Loucy (cell line): ENCODE results near the gene CDH20.

Experiments used
- H2AFZ ChIP-seq: fragments of 200-600 bp; sonication (generic); 2 replicates; pipeline ENCODE4 v1.6.0; 2016; ENCODE audit warnings: antibody characterized with exemption, mild to moderate bottlenecking, low read length, moderate library complexity
- H3F3A ChIP-seq: fragments of 200-600 bp; 2 replicates; pipeline ENCODE4 v1.6.0; 2016; ENCODE audit warnings: antibody characterized with exemption, low read depth, mild to moderate bottlenecking
- H3K27me3 ChIP-seq: fragments of 200-600 bp; sonication (generic); 2 replicates; pipeline ENCODE4 v1.6.1; 2014; ENCODE audit warnings: low read length, mild to moderate bottlenecking; ENCODE audit not compliant: insufficient read depth, poor library complexity, severe bottlenecking
- H3K36me3 ChIP-seq: fragments of 200-600 bp; sonication (generic); 2 replicates; pipeline ENCODE4 v1.6.1; 2016; ENCODE audit warnings: low read length; ENCODE audit not compliant: insufficient read depth
- H3K4me1 ChIP-seq: fragments of 200-600 bp; sonication (generic); 2 replicates; pipeline ENCODE4 v1.5.1; 2014; ENCODE audit warnings: low read length, mild to moderate bottlenecking; ENCODE audit not compliant: insufficient read depth, poor library complexity, severe bottlenecking
- H3K4me2 ChIP-seq: fragments of 200-600 bp; sonication (generic); 2 replicates; pipeline ENCODE4 v1.6.0; 2014; ENCODE audit warnings: antibody characterized with exemption, low read length, low read depth, mild to moderate bottlenecking; ENCODE audit not compliant: poor library complexity, severe bottlenecking
- H3K4me3 ChIP-seq: fragments of 200-600 bp; sonication (generic); 2 replicates; pipeline ENCODE4 v1.5.1; 2014; ENCODE audit warnings: low read length, mild to moderate bottlenecking, mixed read lengths; ENCODE audit not compliant: poor library complexity, severe bottlenecking
- H3K79me2 ChIP-seq: fragments of 200-600 bp; sonication (generic); 2 replicates; pipeline ENCODE4 v1.6.1; 2014; ENCODE audit warnings: low read length; ENCODE audit not compliant: insufficient read depth
- H3K9ac ChIP-seq: fragments of 200-600 bp; sonication (generic); 2 replicates; pipeline ENCODE4 v1.6.0; 2014; ENCODE audit warnings: mild to moderate bottlenecking, low read depth, low read length, moderate library complexity; ENCODE audit not compliant: poor library complexity, severe bottlenecking
- H3K9me2 ChIP-seq: fragments of 200-600 bp; sonication (generic); replicated peaks from 2 replicates; pipeline ENCODE4 v1.6.1; 2016; ENCODE audit warnings: low read depth, low read length, mixed read lengths
- H3K9me3 ChIP-seq: fragments of 200-600 bp; sonication (generic); 2 replicates; pipeline ENCODE4 v1.6.1; 2014; ENCODE audit warnings: mild to moderate bottlenecking, antibody characterized with exemption, low read length, low read depth; ENCODE audit not compliant: insufficient read depth
- H4K20me1 ChIP-seq: fragments of 200-600 bp; sonication (generic); 2 replicates; pipeline ENCODE4 v1.6.0; 2014; ENCODE audit warnings: antibody characterized with exemption, low read length, mild to moderate bottlenecking; ENCODE audit not compliant: insufficient read depth, poor library complexity, severe bottlenecking
- EZH2phosphoT487 ChIP-seq: fragments of 200-600 bp; IDR thresholded peaks from 2 replicates; pipeline ENCODE4 v1.6.1; 2018; ENCODE audit warnings: antibody characterized with exemption, mild to moderate bottlenecking, moderate library complexity, borderline replicate concordance
- TF ChIP-seq, protein P1 (sequence below): fragments of 200-600 bp; sonication (generic); conservative IDR thresholded peaks from 2 replicates; pipeline ENCODE4 v1.5.1; 2014; ENCODE audit warnings: mild to moderate bottlenecking, antibody characterized with exemption, low read length

The CDH20 gene

DNA sequence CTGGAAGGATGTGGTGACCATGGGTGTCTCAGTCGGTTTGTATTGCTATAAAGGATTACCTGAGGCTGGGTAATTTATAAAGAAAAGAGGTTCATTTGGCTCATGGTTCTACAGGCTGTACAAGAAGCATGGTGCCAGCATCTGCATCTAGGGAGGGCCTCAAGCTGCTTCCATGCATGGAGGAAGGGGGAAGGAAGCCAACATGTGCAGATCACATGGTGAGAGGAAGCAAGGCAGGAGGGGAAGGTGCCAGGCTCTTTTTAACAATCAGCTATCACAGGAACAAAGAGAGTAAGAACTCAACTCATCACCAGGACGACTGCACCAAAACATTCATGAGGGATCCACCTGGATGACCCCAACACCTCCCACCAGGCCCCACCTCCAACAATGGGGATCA lies 209.4 kb downstream of the CDH20 start:
- no peak overlapping the region for H2AFZ ChIP-seq
- H3K36me3 ChIP-seq = no peaks in the 10 kb centered on the region
- H4K20me1 ChIP-seq = no peaks in the 10 kb centered on the region
- no peaks in the 10 kb centered on the region for H3K9me3 ChIP-seq
- H3K79me2 ChIP-seq = no peaks in the 10 kb centered on the region
- H3K27me3 ChIP-seq = no peaks in the 10 kb centered on the region
- H3K9me2 ChIP-seq = no peaks in the 10 kb centered on the region
- H3F3A ChIP-seq = no peaks in the 10 kb centered on the region
- no peak overlapping the region for H3K9ac ChIP-seq
- no peak overlapping the region for H3K4me3 ChIP-seq
- H3K4me1 ChIP-seq = no peaks in the 10 kb centered on the region
- no peak overlapping the region for H3K4me2 ChIP-seq
- TF ChIP-seq, protein P1, sequence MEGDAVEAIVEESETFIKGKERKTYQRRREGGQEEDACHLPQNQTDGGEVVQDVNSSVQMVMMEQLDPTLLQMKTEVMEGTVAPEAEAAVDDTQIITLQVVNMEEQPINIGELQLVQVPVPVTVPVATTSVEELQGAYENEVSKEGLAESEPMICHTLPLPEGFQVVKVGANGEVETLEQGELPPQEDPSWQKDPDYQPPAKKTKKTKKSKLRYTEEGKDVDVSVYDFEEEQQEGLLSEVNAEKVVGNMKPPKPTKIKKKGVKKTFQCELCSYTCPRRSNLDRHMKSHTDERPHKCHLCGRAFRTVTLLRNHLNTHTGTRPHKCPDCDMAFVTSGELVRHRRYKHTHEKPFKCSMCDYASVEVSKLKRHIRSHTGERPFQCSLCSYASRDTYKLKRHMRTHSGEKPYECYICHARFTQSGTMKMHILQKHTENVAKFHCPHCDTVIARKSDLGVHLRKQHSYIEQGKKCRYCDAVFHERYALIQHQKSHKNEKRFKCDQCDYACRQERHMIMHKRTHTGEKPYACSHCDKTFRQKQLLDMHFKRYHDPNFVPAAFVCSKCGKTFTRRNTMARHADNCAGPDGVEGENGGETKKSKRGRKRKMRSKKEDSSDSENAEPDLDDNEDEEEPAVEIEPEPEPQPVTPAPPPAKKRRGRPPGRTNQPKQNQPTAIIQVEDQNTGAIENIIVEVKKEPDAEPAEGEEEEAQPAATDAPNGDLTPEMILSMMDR = no peak
- no peak for TF ChIP-seq EZH2phosphoT487

DNA sequence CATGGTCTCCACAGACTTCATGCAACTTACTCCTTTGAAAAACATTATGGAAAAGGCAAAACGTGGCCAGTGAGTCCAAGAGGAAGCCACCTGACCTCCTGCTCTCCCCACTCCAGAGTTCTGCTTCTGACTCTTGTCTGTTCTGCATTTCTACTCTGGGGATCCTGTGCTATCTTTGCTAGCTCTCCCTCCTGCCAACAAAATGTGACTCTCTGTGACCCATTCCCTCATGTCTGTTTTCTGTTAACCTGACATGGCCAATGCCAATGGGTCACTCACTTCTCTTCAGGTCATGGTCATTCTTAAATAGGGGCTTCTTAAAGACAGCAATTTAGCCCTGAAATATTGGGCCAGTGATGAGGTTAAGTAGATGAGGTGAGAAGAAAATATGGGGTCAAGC lies 210.3 kb downstream of the CDH20 start:
- no peaks in the 10 kb centered on the region for H3K4me1 ChIP-seq
- H4K20me1 ChIP-seq = no peaks in the 10 kb centered on the region
- H3K4me3 ChIP-seq = no peak overlapping the region
- H3K9me2 ChIP-seq = no peaks in the 10 kb centered on the region
- no peaks in the 10 kb centered on the region for H3K9me3 ChIP-seq
- TF ChIP-seq, protein P1 = no peak
- no peak for TF ChIP-seq EZH2phosphoT487
- H3K27me3 ChIP-seq = no peaks in the 10 kb centered on the region
- no peak overlapping the region for H2AFZ ChIP-seq
- no peaks in the 10 kb centered on the region for H3K36me3 ChIP-seq
- H3K79me2 ChIP-seq = no peaks in the 10 kb centered on the region
- no peak overlapping the region for H3K4me2 ChIP-seq
- no peak overlapping the region for H3K9ac ChIP-seq
- no peaks in the 10 kb centered on the region for H3F3A ChIP-seq

DNA sequence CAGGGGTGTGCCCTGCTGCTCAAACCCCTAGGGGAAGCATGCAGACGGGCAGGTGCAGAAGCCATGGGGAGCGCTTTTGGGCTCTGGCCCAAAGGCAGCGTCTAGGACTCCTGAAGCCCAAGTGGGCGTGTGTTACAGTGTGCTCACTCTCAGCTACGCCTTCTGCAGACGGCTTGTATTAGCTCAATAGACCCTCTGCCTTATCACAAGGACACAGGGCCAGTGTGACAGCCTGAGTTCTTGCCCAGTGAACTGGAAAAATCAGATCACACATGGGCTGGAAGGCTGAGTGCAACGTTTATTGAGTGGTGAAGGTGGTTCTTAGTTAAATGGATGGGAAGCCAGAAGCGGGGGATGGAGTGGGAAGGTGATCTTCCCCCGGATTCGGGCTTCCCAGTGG lies 210.9 kb downstream of the CDH20 start:
- Histone ChIP-seq H3K4me3 (no peak overlapping the region), H3K79me2 (no peaks in the 10 kb centered on the region), H3K4me2 (no peak overlapping the region), H3K9ac (no peak overlapping the region), H2AFZ (no peak overlapping the region), H3F3A (no peaks in the 10 kb centered on the region), H3K27me3 (no peaks in the 10 kb centered on the region), H4K20me1 (no peaks in the 10 kb centered on the region), H3K9me2 (no peaks in the 10 kb centered on the region), H3K4me1 (no peaks in the 10 kb centered on the region), H3K9me3 (no peaks in the 10 kb centered on the region), H3K36me3 (no peaks in the 10 kb centered on the region)
- TF ChIP-seq, protein P1 = no peak
- no peak for TF ChIP-seq EZH2phosphoT487
